Measurements from ENCODE around the gene RSPH9. TPM values are rescaled to one million over a fixed set of nuclear protein-coding genes. Genes with fewer than 3 reads are reported as not detected.

The RSPH9 gene
- total RNA-seq, 1 experiment from 2014 or later = 0.28 TPM

DNA sequence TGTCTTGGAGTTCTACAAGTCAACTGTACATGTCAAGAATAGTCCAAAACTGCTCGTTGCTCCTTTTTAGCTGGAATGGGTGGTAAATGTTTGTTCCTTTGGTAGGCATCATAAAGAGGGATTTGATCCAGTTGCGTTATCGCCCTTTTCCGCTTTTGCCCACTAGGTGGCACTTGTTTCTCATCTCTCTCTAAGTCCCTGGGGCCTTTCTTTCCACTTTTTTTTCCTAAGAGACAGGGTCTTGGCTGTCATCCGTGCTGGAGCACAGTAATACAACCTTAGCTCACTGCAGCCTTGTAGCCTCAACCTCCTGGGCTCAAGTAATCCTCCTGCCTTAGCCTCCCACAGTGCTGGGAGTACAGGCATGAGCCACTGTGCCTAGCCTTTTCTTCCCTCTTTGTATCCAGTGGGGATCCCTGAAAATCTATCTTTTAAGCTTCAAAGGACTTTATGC, 36.5 kb upstream of the RSPH9 start:
- POLR2A ChIA-PET = interaction anchor here (0.5 kb wide), 1 partner anchor 207 kb away, joined by 7 read pairs; no protein-coding TSS in a partner anchor
- in situ Hi-C loops (cut with HindIII; ENCODE audit: low pct_unique_long_range_greater_than_20kb, low sequenced_read_pairs) (no loop called here), intact Hi-C loops (cut with micrococcal nuclease; ENCODE audit: unreplicated experiment) (loop anchor here (5.0 kb wide), 1 partner anchor 469 kb away; no protein-coding TSS in a partner anchor)
- H3K4me3 ChIP-seq (ENCODE audit: low read depth in 2 of 2, low read length in 2 of 2) = no peak overlapping the region
- H3K36me3 ChIP-seq (ENCODE audit: control insufficient read depth, insufficient read depth, low read length) = peaks cover 18% of the 10 kb centered on the region
- peak; percentile 70 for DNase-seq (ENCODE audit: low read depth, low spot score)
- no TSS peak for BruUV-seq (replicated peaks)
- H3K27me3 ChIP-seq (ENCODE audit: control insufficient read depth, insufficient read depth, low read length) = no peaks in the 10 kb centered on the region
- CTCF ChIA-PET = interaction anchor here (0.5 kb wide), 1 partner anchor 420 kb away, joined by 7 read pairs; no protein-coding TSS in a partner anchor
- TF ChIP-seq, protein P1, sequence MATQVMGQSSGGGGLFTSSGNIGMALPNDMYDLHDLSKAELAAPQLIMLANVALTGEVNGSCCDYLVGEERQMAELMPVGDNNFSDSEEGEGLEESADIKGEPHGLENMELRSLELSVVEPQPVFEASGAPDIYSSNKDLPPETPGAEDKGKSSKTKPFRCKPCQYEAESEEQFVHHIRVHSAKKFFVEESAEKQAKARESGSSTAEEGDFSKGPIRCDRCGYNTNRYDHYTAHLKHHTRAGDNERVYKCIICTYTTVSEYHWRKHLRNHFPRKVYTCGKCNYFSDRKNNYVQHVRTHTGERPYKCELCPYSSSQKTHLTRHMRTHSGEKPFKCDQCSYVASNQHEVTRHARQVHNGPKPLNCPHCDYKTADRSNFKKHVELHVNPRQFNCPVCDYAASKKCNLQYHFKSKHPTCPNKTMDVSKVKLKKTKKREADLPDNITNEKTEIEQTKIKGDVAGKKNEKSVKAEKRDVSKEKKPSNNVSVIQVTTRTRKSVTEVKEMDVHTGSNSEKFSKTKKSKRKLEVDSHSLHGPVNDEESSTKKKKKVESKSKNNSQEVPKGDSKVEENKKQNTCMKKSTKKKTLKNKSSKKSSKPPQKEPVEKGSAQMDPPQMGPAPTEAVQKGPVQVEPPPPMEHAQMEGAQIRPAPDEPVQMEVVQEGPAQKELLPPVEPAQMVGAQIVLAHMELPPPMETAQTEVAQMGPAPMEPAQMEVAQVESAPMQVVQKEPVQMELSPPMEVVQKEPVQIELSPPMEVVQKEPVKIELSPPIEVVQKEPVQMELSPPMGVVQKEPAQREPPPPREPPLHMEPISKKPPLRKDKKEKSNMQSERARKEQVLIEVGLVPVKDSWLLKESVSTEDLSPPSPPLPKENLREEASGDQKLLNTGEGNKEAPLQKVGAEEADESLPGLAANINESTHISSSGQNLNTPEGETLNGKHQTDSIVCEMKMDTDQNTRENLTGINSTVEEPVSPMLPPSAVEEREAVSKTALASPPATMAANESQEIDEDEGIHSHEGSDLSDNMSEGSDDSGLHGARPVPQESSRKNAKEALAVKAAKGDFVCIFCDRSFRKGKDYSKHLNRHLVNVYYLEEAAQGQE (IDR thresholded peaks at IDR 0.05; ENCODE audit: insufficient read depth in 1 of 2, low read depth in 2 of 2, low read length in 1 of 2) = no peak
- TF ChIP-seq TCF7L2 (IDR thresholded peaks at IDR 0.05; ENCODE audit: low read depth, low read length) (no peak), POLR2AphosphoS5 (IDR thresholded peaks at IDR 0.05; ENCODE audit: low read depth, low read length) (no peak), SIN3A (IDR thresholded peaks at IDR 0.05; ENCODE audit: borderline replicate concordance, insufficient read depth, low read depth, low read length) (no peak)
- TF ChIP-seq, protein P2, sequence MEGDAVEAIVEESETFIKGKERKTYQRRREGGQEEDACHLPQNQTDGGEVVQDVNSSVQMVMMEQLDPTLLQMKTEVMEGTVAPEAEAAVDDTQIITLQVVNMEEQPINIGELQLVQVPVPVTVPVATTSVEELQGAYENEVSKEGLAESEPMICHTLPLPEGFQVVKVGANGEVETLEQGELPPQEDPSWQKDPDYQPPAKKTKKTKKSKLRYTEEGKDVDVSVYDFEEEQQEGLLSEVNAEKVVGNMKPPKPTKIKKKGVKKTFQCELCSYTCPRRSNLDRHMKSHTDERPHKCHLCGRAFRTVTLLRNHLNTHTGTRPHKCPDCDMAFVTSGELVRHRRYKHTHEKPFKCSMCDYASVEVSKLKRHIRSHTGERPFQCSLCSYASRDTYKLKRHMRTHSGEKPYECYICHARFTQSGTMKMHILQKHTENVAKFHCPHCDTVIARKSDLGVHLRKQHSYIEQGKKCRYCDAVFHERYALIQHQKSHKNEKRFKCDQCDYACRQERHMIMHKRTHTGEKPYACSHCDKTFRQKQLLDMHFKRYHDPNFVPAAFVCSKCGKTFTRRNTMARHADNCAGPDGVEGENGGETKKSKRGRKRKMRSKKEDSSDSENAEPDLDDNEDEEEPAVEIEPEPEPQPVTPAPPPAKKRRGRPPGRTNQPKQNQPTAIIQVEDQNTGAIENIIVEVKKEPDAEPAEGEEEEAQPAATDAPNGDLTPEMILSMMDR (IDR thresholded peaks at IDR 0.05) = peak; percentile 92
- no peaks in the 10 kb centered on the region for H3K4me1 ChIP-seq (ENCODE audit: control insufficient read depth, insufficient read depth, low read length)
- H3K9me3 ChIP-seq (ENCODE audit: control insufficient read depth, insufficient read depth, low read depth, low read length) = no peaks in the 10 kb centered on the region
- ATAC-seq = peak; percentile 86
- no peak overlapping the region for H3K27ac ChIP-seq (ENCODE audit: low read length)

DNA sequence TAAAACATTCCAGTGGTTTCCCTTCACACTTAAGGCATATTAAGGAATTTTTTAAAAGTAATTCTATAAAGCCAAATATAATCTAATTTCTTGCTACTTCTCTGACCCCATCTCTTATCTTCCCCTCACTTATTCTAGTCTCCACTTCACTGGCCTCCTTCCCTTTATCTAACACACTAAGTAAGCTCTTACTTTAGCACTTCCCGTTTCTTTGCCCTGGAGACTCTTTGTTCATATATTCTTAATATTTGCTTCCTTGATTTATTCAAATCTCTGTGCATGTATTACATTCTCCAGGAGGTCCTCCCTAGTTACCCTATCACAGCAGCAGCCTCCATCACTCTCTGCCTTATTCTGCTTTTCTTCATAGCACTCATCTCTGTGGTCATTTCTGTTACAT, 36.0 kb upstream of the RSPH9 start:
- H3K27me3 ChIP-seq (ENCODE audit: control insufficient read depth, insufficient read depth, low read length) = no peaks in the 10 kb centered on the region
- TF ChIP-seq SIN3A (IDR thresholded peaks at IDR 0.05; ENCODE audit: borderline replicate concordance, insufficient read depth, low read depth, low read length) (no peak), TCF7L2 (IDR thresholded peaks at IDR 0.05; ENCODE audit: low read depth, low read length) (no peak), POLR2AphosphoS5 (IDR thresholded peaks at IDR 0.05; ENCODE audit: low read depth, low read length) (no peak)
- TF ChIP-seq, protein P1 (IDR thresholded peaks at IDR 0.05; ENCODE audit: insufficient read depth in 1 of 2, low read depth in 2 of 2, low read length in 1 of 2) = no peak
- TF ChIP-seq, protein P2 (IDR thresholded peaks at IDR 0.05) = no peak
- BruUV-seq (replicated peaks) = no TSS peak
- peaks cover 18% of the 10 kb centered on the region for H3K36me3 ChIP-seq (ENCODE audit: control insufficient read depth, insufficient read depth, low read length)
- ATAC-seq (no peak), DNase-seq (ENCODE audit: low read depth, low spot score) (no peak)
- H3K4me1 ChIP-seq (ENCODE audit: control insufficient read depth, insufficient read depth, low read length) = no peaks in the 10 kb centered on the region
- H3K27ac ChIP-seq (ENCODE audit: low read length) = no peak overlapping the region
- no peaks in the 10 kb centered on the region for H3K9me3 ChIP-seq (ENCODE audit: control insufficient read depth, insufficient read depth, low read depth, low read length)
- no peak overlapping the region for H3K4me3 ChIP-seq (ENCODE audit: low read depth in 2 of 2, low read length in 2 of 2)
- ChIA-PET CTCF (no interaction called here), POLR2A (interaction anchor here (0.5 kb wide), 1 partner anchor 208 kb away, joined by 7 read pairs; no protein-coding TSS in a partner anchor)
- in situ Hi-C loops (cut with HindIII; ENCODE audit: low pct_unique_long_range_greater_than_20kb, low sequenced_read_pairs) (no loop called here), intact Hi-C loops (cut with micrococcal nuclease; ENCODE audit: unreplicated experiment) (loop anchor here (5.0 kb wide), 1 partner anchor 468 kb away; no protein-coding TSS in a partner anchor)
